IPS-NIHi7 (cell line): ENCODE data around the gene SERAC1.
"Not testable (repeated sequence)": the region's sequence is repeated elsewhere in the genome, so short reads cannot be mapped to it uniquely, and the experiment has no call there.

ENCODE experiments used
- DNase-seq: peaks from one replicate; pipeline ENCODE4 v3.0.0; 2012; ENCODE audit warnings: mixed read lengths; ENCODE audit errors: extremely low spot score

SERAC1 gene

GRCh38 chr6:158174514-158174913, 6.5 kb upstream of the SERAC1 start:
- DNase-seq: no peak

GRCh38 chr6:158174024-158174423, 6.0 kb upstream of the SERAC1 start:
- DNase-seq: no peak

DNA sequence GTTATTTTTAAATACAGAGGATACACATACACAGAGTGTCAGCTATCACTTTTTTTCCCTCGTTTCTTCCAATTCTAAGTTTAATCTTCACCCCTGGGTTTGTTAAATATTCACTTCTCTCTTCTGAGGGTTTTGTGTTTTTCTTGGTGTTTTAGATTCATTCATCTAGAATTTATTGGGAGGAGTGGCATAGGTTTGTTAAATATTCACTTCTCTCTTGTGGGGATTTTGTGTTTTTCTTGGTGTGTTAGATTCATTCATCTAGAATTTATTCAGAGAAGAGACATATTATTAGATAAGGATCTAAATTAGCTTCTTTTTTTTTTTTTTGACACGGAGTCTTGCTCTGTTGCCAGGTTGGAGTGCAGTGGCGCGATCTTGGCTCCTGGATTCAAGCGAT, 3.9 kb upstream of the SERAC1 start:
- DNase-seq: no peak

- no peak for DNase-seq
These were observed 2.6 kb upstream of the SERAC1 start for GRCh38 chr6:158170656-158171081.

DNA sequence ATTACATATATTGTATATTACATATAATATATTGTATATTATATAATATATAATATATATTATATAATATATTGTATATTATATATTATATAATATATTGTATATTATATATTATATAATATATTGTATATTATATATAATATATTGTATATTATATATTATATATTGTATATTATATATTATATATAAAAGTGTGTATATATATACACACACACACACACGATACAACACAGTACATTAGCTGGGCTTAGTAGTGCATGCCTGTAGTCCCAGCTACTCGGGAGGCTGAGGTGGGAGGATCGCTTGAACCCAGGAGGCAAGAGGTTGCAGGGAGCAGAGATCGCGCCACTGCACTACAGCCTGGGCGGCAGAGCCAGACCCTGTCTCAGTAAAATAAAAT, 1.6 kb upstream of the SERAC1 start:
- not testable (repeated sequence) for DNase-seq

DNA sequence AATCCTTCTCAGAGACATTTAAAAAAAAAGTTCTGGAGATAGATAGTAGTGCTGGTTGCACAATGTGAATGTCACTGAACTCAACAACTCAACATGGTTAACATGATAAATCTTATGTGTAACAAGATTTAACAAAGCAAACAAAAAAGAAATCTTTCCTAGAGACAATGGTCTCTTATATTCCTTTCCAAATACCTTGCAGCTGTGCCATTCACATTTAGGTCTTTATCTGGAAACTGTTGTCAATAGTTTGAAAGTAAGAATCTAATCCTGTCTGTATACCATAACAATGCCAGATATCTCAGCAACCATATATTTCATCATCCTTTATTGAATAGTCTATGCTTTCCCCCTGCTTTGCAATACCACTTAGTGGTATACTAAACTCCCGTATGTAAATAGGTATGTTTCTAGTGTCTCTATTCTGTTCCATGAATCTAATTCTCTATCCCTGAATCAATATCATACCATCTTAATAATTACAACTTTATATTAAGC, 2.1 kb downstream of the SERAC1 start:
- no peak for DNase-seq

DNA sequence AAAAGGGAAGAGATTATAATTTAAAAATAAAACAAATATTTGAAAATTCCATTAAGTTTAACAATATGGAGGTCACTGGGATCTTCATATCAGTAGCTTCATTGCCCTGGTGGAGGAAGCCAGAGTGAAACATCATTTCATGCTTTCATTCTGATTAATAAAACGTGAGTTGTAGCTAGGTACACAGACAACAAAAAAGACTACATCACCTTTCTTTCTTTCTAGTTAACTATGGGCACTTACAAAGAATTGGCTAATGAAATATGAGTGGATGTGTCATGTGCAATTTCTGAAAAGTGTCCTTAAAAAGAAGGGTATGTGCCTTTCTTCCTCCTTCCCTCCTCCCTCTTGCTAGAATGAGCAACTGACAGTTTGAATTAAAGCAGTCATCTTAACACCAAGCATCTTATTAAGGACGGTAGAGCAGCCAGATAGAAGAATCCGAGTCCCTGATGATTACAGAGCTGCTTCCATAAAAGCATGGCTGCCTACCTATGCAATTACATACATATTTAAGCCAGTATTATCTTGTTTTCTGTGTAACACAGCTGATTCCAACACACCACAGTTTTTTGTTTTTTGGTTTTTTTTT, 3.4 kb downstream of the SERAC1 start:
- no peak for DNase-seq

DNA sequence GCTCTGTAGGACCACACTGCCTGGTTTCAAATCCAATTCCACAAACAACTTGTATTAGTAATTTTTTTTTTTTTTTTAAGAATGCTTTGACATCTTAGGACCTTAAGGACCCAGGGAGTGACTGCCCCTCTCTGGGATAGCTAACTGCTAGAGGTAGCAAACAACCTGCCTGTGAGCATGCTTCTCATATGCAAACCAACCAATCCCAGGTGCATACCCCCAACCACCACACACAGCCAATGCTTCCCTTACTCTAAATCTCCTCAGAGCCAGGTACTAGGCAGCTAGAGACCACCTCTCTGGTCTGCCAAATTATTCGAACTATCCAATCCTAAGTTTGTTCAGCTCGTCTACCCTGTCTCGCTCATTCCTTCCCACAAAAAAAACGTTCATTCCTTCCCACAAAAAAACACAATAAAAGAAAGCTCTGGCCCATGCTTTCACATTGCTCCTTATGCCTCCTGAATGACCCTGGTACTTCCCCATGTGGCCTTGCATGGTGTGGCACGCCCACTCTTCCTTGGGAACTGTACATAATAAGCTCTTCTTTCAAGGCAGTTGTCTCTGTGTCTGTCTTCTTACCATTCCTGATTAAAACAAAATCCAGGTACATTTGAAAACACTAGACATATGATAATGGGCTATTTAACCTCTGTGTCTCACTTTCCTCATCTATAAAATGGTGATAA, 6.4 kb downstream of the SERAC1 start:
- peak; percentile 76 for DNase-seq

GRCh38 chr6:158160932-158161539, 7.0 kb downstream of the SERAC1 start:
- no peak for DNase-seq

GRCh38 chr6:158158748-158159147, 9.3 kb downstream of the SERAC1 start:
- no peak for DNase-seq

DNA sequence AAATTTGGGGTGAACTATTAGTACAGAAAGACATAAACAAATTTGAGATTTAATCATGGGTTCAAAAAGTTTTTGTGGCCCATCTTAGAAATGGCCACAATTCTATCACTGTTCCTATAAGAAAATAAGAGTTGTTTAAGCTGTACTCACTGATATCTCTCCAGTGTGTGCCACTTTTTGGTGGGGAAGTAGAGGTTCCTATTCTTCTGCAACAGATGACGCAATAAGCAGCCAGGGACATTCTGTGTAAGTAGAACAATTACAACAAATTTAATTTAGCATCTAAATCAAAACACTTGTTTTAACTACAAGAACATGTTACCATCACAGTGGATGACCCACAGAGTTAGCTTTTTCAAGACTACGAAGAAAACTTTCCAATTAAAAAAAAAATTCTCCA, 9.9 kb downstream of the SERAC1 start:
- DNase-seq: no peak

DNA sequence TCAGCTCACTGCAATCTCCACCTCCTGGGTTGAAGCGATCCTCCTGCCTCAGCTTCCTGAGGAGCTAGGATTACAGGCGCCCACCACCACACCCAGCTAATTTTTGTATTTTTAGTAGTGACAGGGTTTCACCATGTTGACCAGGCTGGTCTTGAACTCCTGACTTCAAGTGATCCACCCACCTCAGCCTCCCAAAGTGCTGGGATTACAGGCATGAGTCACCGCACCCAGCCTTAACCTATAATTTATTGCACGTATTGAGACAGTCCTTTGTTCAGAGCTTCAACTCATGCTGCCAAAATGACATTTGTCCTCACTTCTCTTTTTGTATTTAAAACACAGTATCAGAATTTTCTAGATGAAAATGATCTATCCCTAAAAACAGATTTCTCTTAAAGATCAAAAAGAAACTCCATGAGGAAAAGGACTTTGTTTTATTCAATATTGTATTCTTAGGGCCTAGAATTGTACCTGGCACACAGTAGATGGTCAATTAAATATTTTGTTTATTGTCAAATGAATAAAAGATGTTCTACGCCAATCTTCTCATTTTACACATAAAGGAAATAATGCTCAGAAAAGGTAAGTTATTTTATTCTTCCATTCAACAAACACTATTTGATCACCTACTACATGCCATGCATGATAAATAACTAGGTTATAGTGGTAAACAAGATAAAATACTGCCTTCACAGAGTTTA, 10.8 kb downstream of the SERAC1 start:
- no peak for DNase-seq

DNA sequence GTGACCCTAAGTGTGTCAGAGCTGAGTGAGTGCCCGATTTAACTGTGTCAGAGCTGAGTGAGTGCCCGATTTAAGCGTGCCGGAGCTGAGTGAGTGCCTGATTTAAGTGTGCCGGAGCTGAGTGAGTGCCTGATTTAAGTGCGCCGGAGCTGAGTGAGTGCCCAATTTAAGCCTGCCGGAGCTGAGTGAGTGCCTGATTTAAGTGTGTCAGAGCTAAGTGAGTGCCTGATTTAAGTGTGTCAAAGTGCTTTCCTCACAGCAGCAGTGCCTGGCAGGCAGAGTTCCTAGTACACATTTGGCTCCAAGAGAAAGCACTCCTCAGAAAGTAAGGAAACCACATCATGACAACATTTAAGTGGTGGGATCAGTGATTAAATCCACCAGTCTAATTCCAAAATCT, 13.2 kb downstream of the SERAC1 start:
- no peak for DNase-seq

- no peak for DNase-seq
These were observed 14.5 kb downstream of the SERAC1 start for GRCh38 chr6:158153576-158153975.

DNA sequence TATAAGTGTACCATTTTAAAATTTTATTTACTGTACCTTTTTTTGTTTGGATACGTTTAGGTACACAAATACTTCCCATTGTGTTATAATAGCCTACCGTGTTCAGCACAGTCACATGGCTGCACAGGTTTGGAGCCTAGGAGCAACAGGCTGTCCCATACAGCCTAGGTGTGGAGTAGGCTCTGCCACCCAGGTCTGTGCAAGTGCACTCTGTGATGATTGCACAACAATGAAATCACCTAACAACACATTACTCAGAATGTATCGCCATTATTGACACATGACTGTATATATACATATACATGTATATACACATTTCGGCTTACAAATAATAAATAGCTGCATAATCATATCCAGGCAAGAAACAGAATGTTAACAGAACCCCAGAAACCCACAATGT, 15.4 kb downstream of the SERAC1 start:
- DNase-seq: no peak

GRCh38 chr6:158152025-158152424, 16.0 kb downstream of the SERAC1 start:
- DNase-seq: not testable (repeated sequence)

- no peak for DNase-seq
These were observed 17.4 kb downstream of the SERAC1 start for GRCh38 chr6:158150701-158151100.

- DNase-seq: no peak
These were observed 18.4 kb downstream of the SERAC1 start for GRCh38 chr6:158149641-158150040.

DNA sequence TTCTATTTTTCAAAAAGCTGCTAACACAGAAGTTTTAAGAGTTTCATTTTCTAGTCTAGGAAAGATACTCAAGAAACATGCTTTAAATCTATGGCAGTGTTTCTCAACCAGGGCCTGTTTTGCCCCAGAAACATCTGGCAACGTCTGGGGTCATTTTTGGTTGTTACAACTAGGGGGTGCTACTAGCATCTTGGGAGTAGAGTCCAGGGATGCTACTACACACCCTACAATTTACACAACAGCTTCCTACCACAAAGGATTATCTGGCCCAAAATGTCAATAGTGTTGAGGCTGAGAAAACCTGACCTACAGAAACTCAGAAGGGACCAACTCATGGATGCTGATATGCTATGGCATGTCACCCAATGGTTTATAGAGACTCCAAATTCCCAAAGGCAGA, 24.4 kb downstream of the SERAC1 start:
- peak; percentile 69 for DNase-seq

GRCh38 chr6:158142789-158143188, 25.3 kb downstream of the SERAC1 start:
- DNase-seq: no peak

DNA sequence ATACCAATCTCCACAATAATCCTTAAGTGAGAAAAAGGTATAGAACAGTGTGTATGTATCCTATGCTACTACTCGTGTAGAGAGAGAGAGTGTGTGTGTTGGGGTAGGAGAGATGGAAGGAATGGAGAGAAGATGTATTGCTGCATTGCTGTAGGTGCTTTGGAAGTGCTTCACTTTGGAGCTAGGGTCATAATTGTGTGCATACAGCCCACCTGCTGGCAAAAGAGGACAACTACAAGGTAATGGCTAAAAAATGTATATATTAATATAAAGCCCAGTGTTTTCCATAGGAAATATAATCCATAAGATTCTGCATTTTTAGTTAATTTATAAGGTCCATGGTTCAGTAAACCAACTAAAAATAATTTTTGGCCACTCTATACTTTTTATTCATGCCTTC, 36.1 kb downstream of the SERAC1 start:
- peak; percentile 14 for DNase-seq

- DNase-seq: no peak
These were observed 42.8 kb downstream of the SERAC1 start for GRCh38 chr6:158125271-158125670.

- no peak for DNase-seq
These were observed 43.8 kb downstream of the SERAC1 start for GRCh38 chr6:158124288-158124687.
